Neural progenitor cell (in vitro differentiated cells): ENCODE measurements around the gene IL26. TPM values are rescaled to one million over a fixed set of nuclear protein-coding genes. Genes with fewer than 3 reads are reported as not detected.
"Not testable (repeated sequence)": the region's sequence is repeated elsewhere in the genome, so short reads cannot be mapped to it uniquely, and the experiment has no call there.

ENCODE experiments used
- DNase-seq: peaks from one replicate; pipeline ENCODE4 v3.0.0-alpha.2; 2016; ENCODE audit warnings: low spot score
- H2AFZ ChIP-seq: fragments of 200-600 bp; sonication (generic); replicated peaks from 2 replicates; pipeline ENCODE4 v1.6.1; 2016; ENCODE audit warnings: antibody characterized with exemption
- H3F3A ChIP-seq: fragments of 200-600 bp; sonication (generic); 2 replicates; pipeline ENCODE4 v1.6.1; 2016; ENCODE audit warnings: antibody characterized with exemption, low read depth
- H3K27ac ChIP-seq: fragments of 200-600 bp; sonication (generic); 2 replicates; pipeline ENCODE4 v1.5.1; 2016; ENCODE audit warnings: mild to moderate bottlenecking
- H3K27me3 ChIP-seq: fragments of 200-600 bp; sonication (generic); 2 replicates; pipeline ENCODE4 v1.6.1; 2016; ENCODE audit warnings: mild to moderate bottlenecking, moderate library complexity
- H3K36me3 ChIP-seq: fragments of 200-600 bp; sonication (generic); 2 replicates; pipeline ENCODE4 v1.5.1; 2016
- H3K4me1 ChIP-seq: fragments of 200-600 bp; sonication (generic); 2 replicates; pipeline ENCODE4 v1.6.1; 2016; ENCODE audit warnings: mixed run types
- H3K4me2 ChIP-seq: fragments of 200-600 bp; sonication (generic); 2 replicates; pipeline ENCODE4 v1.6.1; 2016
- H3K4me3 ChIP-seq: fragments of 200-600 bp; sonication (generic); 2 replicates; pipeline ENCODE4 v1.5.1; 2016
- H3K79me2 ChIP-seq: fragments of 200-600 bp; sonication (generic); 2 replicates; pipeline ENCODE4 v1.6.1; 2016; ENCODE audit warnings: low read depth
- H3K9ac ChIP-seq: fragments of 200-600 bp; sonication (generic); 2 replicates; pipeline ENCODE4 v1.6.1; 2016
- H3K9me3 ChIP-seq: fragments of 200-600 bp; sonication (generic); 2 replicates; pipeline ENCODE4 v1.5.1; 2016; ENCODE audit warnings: low read depth
- H4K20me1 ChIP-seq: fragments of 200-600 bp; sonication (generic); 2 replicates; pipeline ENCODE4 v1.6.1; 2016; ENCODE audit warnings: low read depth
- H3K27ac Mint-ChIP-seq: 3 replicates; pipeline ENCODE4 v1.8.0; 2021; ENCODE audit warnings: mixed read lengths
- H3K27me3 Mint-ChIP-seq: 2 replicates; pipeline ENCODE4 v1.8.0; 2022; ENCODE audit warnings: low read depth, mild to moderate bottlenecking, inconsistent platforms, moderate library complexity, mixed read lengths; ENCODE audit not compliant: insufficient read depth
- H3K36me3 Mint-ChIP-seq: 3 replicates; pipeline ENCODE4 v1.8.0; 2021; ENCODE audit warnings: mixed read lengths
- H3K4me1 Mint-ChIP-seq: 3 replicates; pipeline ENCODE4 v1.8.0; 2021; ENCODE audit warnings: mixed read lengths
- H3K4me3 Mint-ChIP-seq: 3 replicates; pipeline ENCODE4 v1.8.0; 2021; ENCODE audit warnings: mild to moderate bottlenecking, moderate library complexity, mixed read lengths
- H3K9me3 Mint-ChIP-seq: 3 replicates; pipeline ENCODE4 v1.8.0; 2020; ENCODE audit warnings: mixed read lengths
- CTCF ChIP-seq: fragments of 200-600 bp; sonication (generic); IDR thresholded peaks from 2 replicates; pipeline ENCODE4 v1.5.1; 2017; ENCODE audit warnings: antibody characterized with exemption, mild to moderate bottlenecking
- EZH2 ChIP-seq: fragments of 200-600 bp; sonication (generic); IDR thresholded peaks from 2 replicates; pipeline ENCODE4 v1.6.1; 2017; ENCODE audit warnings: antibody characterized with exemption, mild to moderate bottlenecking, moderate library complexity
- EZH2phosphoT487 ChIP-seq: fragments of 200-600 bp; sonication (generic); IDR thresholded peaks from 2 replicates; pipeline ENCODE4 v1.6.1; 2017; ENCODE audit warnings: antibody characterized with exemption
- total RNA-seq: library from RNA; depleted of rRNA; stranded (reverse); fragments of >200 nt; gene quantifications from 2 replicates; pipeline ENCODE4 v1.2.3, GENCODE V29; 2015; ENCODE audit warnings: low replicate concordance

IL26 gene
- total RNA-seq, 1 donor from 2014 or later = not detected

GRCh38 chr12:68221497-68221896 lies 4.1 kb downstream of the IL26 start:
- no peak overlapping the region for H3K9ac ChIP-seq
- no peak overlapping the region for H3K4me3 Mint-ChIP-seq

GRCh38 chr12:68210875-68211274 lies 14.7 kb downstream of the IL26 start:
- H3F3A ChIP-seq = peaks cover 7% of the 10 kb centered on the region
- Mint-ChIP-seq H3K4me1 (peaks cover 3% of the 10 kb centered on the region), H3K27ac (no peak overlapping the region)

More at GRCh38 chr12:68221497-68221896, 4.1 kb downstream of the IL26 start:
- Histone ChIP-seq H3F3A (no peaks in the 10 kb centered on the region), H3K36me3 (no peaks in the 10 kb centered on the region), H4K20me1 (no peaks in the 10 kb centered on the region), H3K27ac (no peak overlapping the region), H3K27me3 (no peaks in the 10 kb centered on the region), H3K4me1 (peaks cover 4% of the 10 kb centered on the region), H3K9me3 (no peaks in the 10 kb centered on the region), H3K4me2 (no peak overlapping the region), H3K4me3 (no peak overlapping the region), H2AFZ (no peak overlapping the region), H3K79me2 (no peaks in the 10 kb centered on the region)
- DNase-seq = no peak
- Mint-ChIP-seq H3K27ac (no peak overlapping the region), H3K9me3 (no peaks in the 10 kb centered on the region), H3K36me3 (no peaks in the 10 kb centered on the region), H3K4me1 (peaks cover 11% of the 10 kb centered on the region), H3K27me3 (no peaks in the 10 kb centered on the region)
- TF ChIP-seq EZH2 (no peak), CTCF (no peak), EZH2phosphoT487 (no peak)

GRCh38 chr12:68209048-68209728 lies 16.4 kb downstream of the IL26 start:
- H3K4me3 ChIP-seq, H3K4me3 Mint-ChIP-seq, H3K9me3 Mint-ChIP-seq, H3F3A ChIP-seq, H3K36me3 ChIP-seq, H3K4me1 ChIP-seq, H3K27me3 ChIP-seq, H3K4me2 ChIP-seq, H3K9me3 ChIP-seq, H3K4me1 Mint-ChIP-seq, H4K20me1 ChIP-seq, H3K36me3 Mint-ChIP-seq, H3K79me2 ChIP-seq, H3K9ac ChIP-seq, H3K27me3 Mint-ChIP-seq: not testable (repeated sequence)
- peak overlapping the region; percentile 69 for H3K27ac ChIP-seq
- H2AFZ ChIP-seq = peak overlapping the region; percentile 0
- peak; percentile 43 for DNase-seq
- H3K27ac Mint-ChIP-seq = peak overlapping the region; percentile 8

More at GRCh38 chr12:68210875-68211274, 14.7 kb downstream of the IL26 start:
- TF ChIP-seq EZH2 (no peak), EZH2phosphoT487 (no peak), CTCF (no peak)
- Histone ChIP-seq H3K27ac (no peak overlapping the region), H3K9ac (no peak overlapping the region), H4K20me1 (no peaks in the 10 kb centered on the region), H3K27me3 (no peaks in the 10 kb centered on the region), H2AFZ (no peak overlapping the region), H3K4me3 (no peak overlapping the region), H3K79me2 (no peaks in the 10 kb centered on the region), H3K4me2 (no peak overlapping the region), H3K9me3 (no peaks in the 10 kb centered on the region), H3K4me1 (peaks cover 3% of the 10 kb centered on the region), H3K36me3 (no peaks in the 10 kb centered on the region)
- H3K4me3 Mint-ChIP-seq = no peak overlapping the region
- no peak for DNase-seq
- H3K36me3 Mint-ChIP-seq = no peaks in the 10 kb centered on the region
- no peaks in the 10 kb centered on the region for H3K9me3 Mint-ChIP-seq
- no peaks in the 10 kb centered on the region for H3K27me3 Mint-ChIP-seq

- H3K4me3 ChIP-seq = no peak overlapping the region
- peaks cover 7% of the 10 kb centered on the region for H3F3A ChIP-seq
- Mint-ChIP-seq H3K4me3 (no peak overlapping the region), H3K27ac (no peak overlapping the region), H3K4me1 (peaks cover 3% of the 10 kb centered on the region), H3K27me3 (no peaks in the 10 kb centered on the region), H3K36me3 (no peaks in the 10 kb centered on the region), H3K9me3 (no peaks in the 10 kb centered on the region)
- H3K9me3 ChIP-seq = no peaks in the 10 kb centered on the region
- H3K79me2 ChIP-seq = no peaks in the 10 kb centered on the region
- H3K9ac ChIP-seq = no peak overlapping the region
- H3K4me2 ChIP-seq = no peak overlapping the region
- no peaks in the 10 kb centered on the region for H3K27me3 ChIP-seq
- H3K4me1 ChIP-seq = peaks cover 3% of the 10 kb centered on the region
- no peak overlapping the region for H2AFZ ChIP-seq
- TF ChIP-seq CTCF = no peak
- TF ChIP-seq EZH2phosphoT487 = no peak
- H3K27ac ChIP-seq = no peak overlapping the region
- H3K36me3 ChIP-seq = no peaks in the 10 kb centered on the region
- H4K20me1 ChIP-seq = no peaks in the 10 kb centered on the region
- no peak for DNase-seq
Measured at GRCh38 chr12:68207276-68207675, 18.3 kb downstream of the IL26 start.
